Dermis blood vessel endothelial cell (primary cell): ENCODE results near the gene RPS19BP1. TPM values are rescaled to one million over a fixed set of nuclear protein-coding genes. Genes with fewer than 3 reads are reported as not detected.
"Not testable (repeated sequence)": the region's sequence is repeated elsewhere in the genome, so short reads cannot be mapped to it uniquely, and the experiment has no call there.

Source experiments
- DNase-seq: peaks from one replicate; pipeline ENCODE4 v3.0.0; 2010
- total RNA-seq: library from RNA; depleted of rRNA; stranded (reverse); fragments of >200 nt; gene quantifications from 2 replicates; pipeline ENCODE4 v1.2.3, GENCODE V29; 2014

Gene RPS19BP1
- total RNA-seq, 1 donor from 2014 or later, result 74.2 TPM

DNA sequence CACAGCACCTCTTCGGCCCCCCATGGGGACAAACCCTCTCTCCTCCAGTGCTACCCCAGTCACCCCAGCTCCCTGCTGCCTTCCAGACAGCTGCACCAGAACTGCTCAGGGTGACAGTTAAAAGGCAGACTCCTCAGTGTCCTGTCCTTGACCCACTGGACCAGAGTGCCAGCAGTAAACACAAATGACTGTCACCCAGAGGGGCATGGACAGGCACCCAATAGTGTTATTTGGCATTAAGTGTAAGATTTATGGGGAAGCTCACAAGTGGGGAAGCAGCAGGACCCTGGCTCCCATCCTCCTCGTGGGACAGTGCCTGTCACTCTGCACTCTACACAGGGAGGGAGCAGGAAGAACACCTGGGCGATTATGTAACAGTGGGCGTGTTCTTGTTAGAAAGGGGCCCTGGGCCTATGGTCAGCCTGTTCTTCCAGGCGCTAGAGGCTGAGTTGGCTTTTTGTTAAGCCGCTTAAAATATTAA is 5.0 kb downstream of the RPS19BP1 start:
- DNase-seq, result no peak

DNA sequence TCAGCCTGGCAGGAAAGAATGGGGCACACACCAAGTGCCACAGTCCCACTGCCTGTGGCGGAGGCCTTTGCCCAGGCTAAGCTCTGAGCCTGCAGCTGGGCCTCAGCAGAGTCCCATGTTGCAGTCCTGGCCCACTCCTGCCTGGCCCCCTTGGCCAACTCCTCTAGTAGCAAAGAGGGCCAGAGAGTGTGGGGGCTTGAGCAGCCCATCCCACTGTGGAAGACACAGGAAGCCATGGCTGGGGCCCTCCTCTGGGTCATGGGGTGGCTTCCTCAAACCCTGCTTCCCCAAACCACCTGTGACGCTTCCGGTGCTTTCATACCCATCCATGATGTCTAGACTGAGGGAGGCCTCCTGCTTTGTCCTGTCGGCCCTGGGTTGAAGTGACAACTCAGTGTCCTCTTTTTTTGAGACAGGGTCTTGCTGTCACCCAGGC is 5.8 kb downstream of the RPS19BP1 start:
- no peak for DNase-seq

DNA sequence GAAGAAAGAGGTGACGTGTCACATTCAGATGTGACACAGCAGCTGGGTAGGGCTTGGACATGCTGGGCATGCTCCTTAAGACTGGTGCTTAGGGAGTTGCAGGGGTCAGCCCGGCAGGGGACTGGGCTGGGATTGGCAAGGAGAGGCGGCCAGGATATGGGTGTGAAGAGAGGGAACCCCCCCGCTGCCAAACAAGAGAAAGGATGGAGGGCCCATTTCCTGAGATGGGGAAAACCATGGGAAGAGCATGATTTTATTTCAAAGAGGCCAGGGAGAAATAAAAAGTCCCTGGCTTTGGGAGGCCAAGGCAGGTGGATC is 6.9 kb downstream of the RPS19BP1 start:
- no peak for DNase-seq

DNA sequence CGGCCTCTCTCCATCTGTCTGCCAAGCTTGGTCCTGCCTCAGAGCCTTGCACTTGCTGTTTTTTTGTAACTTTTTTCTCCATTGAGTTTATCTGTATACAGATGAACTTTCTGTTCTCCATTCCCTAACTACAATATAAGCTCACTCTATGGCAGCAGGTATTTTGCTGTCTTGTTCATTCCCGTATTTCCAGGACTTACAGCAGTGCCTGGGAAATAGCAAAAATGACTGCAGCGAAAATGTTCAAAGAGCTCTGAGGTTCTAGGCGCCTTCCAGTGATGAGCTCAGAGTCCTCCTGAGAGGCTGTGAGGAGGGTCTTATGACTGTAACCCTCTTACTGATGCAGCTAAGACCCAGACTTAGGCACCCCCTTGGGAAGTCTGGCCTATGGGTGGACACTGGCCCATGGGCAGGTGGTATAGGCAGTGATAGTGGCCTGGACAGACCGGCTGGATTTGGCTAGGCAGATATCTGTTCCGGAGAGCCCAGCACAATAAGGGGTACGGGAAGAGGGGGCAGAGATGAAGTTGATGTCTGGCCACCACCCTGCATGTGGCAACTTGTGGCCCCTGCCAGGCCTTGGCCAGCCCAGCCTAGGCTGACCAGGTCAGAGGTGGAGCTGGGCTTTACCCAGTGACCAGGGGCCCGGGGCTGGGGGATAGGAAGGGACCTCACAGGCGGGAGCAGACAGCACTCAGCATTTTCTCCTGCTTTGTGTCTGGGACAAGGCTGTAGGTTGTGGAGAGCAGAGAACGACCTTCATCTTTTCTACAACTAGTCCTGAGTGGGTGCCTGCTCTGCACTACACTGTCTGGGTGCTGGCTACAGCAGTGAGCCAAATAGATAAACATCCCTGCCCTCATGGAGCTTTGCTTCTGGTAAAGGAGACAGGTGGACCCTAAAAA is 7.5 kb downstream of the RPS19BP1 start:
- DNase-seq, result no peak

DNA sequence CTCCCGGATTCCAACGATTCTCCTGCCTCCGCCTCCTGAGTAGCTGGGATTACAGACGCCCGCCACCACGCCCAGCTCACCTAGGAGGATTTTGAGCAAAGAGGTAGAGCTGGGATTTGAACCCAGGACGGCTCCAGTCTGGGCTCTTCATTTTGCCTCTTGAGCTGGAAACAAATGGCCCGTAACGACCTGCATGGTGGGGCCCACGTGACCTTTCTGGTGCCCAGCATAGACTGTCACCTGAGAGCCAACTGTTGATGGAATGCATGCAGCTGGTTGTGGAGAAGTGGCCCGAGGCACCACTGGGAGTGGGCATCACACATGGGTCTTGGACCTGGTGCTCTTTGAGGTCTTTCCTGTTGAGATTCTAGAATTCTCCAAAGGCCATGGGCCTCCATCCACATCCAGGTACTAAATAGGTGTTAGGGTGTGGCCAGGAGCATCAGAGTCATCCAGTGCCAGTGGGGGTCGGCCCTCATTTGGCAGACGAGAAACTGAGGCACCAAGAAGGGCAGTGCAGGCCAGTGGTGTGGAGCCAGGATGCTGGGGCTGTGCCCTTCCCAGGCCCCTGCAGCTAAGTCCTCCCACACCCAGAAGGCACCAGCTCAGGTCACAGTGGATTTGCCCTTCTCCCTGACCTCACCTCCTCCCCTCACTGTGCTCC is 8.3 kb downstream of the RPS19BP1 start:
- no peak for DNase-seq

DNA sequence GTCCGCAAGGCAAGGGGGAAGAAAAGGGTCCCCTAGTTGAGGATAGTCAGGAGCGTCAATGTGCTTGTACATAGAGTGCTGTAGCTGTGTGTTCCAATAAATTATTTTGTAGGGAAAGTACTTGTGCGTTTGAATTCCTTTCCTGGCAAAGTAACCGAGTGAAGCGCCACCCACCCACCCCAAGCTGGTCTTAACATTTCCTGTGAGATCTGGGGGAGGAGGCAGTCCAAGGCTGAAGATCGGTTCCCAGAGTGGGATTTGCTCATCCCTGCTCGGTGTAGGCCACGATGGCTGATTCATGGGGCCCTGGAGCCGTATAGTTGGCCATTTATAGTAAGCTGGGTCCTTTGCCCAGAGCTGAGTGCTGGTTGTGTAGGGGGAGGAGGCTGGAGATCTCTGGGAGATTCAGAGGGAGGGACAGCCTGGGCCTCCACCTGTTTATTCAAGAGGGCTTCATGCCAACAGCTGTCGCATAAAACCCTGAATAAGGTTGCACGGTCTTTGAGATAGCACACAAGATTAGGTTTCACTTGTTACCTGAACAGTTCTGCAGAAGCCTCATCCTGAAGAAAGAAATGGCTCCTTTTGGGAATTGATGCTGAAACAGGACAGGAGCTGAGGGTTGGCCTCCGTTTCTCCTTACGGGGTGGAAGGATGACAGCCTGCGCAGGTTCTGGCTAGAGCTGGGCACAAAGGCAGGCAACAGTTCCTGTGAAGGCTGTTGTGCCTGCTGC is 9.8 kb downstream of the RPS19BP1 start:
- peak; percentile 47 for DNase-seq

DNA sequence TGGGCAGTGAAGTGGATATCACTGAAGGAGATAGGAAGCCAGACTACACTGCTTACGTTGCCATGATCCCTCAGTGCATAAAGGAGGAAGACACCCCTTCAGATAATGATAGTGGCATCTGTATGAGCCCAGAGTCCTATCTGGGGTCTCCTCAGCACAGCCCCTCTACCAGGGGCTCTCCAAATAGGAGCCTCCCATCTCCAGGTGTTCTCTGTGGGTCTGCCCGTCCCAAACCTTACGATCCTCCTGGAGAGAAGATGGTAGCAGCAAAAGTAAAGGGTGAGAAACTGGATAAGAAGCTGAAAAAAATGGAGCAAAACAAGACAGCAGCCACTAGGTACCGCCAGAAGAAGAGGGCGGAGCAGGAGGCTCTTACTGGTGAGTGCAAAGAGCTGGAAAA is 10.5 kb downstream of the RPS19BP1 start:
- not testable (repeated sequence) for DNase-seq

DNA sequence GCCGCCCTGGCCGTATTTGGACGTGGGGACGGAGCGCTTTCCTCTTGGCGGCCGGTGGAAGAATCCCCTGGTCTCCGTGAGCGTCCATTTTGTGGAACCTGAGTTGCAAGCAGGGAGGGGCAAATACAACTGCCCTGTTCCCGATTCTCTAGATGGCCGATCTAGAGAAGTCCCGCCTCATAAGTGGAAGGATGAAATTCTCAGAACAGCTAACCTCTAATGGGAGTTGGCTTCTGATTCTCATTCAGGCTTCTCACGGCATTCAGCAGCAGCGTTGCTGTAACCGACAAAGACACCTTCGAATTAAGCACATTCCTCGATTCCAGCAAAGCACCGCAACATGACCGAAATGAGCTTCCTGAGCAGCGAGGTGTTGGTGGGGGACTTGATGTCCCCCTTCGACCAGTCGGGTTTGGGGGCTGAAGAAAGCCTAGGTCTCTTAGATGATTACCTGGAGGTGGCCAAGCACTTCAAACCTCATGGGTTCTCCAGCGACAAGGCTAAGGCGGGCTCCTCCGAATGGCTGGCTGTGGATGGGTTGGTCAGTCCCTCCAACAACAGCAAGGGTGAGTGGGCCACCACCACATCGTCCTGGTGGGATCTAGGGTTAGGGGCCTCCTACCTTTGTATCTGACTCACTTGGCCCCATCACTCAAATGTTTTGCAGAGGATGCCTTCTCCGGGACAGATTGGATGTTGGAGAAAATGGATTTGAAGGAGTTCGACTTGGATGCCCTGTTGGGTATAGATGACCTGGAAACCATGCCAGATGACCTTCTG is 11.3 kb downstream of the RPS19BP1 start:
- peak; percentile 87 for DNase-seq

DNA sequence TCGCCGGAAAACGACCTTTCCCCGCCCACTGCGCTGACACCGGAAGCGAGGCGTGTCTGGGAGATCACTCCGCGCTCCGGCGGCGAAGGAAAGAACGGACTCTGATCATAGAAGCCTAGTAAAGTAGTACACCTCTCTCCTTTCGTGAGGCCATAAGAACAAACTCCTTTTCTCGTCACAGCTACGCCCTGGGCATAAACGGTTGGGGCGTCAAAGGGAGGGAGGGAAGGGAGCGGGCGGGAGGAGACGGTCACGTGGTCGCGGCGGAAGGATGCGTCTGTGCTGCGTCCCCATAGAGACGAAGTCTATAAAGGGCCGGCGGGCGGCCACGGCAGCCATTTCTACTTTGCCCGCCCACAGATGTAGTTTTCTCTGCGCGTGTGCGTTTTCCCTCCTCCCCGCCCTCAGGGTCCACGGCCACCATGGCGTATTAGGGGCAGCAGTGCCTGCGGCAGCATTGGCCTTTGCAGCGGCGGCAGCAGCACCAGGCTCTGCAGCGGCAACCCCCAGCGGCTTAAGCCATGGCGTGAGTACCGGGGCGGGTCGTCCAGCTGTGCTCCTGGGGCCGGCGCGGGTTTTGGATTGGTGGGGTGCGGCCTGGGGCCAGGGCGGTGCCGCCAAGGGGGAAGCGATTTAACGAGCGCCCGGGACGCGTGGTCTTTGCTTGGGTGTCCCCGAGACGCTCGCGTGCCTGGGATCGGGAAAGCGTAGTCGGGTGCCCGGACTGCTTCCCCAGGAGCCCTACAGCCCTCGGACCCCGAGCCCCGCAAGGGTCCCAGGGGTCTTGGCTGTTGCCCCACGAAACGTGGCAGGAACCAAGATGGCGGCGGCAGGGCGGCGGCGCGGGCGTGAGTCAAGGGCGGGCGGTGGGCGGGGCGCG is 12.1 kb downstream of the RPS19BP1 start, which contains the start of gene ATF4:
TSS of gene ATF4 (plus strand) at position 337 of the 880 bp plus-strand sequence. CDS start 884 bp downstream, outside the sequence.
- peak; percentile 93 for DNase-seq

DNA sequence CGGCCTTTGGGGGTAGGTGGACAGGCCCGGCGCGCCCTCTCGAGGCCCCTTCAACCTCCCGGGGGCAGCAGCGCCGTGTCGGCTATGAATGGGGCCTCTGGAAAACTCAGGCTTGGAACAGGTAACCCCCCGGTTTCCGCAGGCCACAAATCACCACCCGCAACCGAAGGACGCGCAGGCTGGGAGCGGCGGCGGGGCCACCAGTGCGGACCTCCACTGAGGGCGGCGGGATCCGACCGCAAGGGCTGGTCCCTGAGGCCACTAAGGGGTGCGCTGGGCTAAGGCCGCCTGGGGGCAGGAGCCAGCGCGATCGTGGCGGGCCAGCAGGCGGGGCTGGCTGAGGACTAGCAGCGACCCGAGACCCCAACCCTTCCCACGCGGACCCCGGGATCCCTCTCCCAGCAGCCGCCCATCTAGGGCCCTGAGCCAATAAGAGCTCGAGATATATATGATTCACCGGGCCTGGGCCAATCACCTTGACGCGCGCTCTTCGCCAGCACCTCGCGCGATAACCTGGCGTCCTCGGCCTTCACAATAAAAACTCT is 12.8 kb downstream of the RPS19BP1 start:
- peak; percentile 100 for DNase-seq

DNA sequence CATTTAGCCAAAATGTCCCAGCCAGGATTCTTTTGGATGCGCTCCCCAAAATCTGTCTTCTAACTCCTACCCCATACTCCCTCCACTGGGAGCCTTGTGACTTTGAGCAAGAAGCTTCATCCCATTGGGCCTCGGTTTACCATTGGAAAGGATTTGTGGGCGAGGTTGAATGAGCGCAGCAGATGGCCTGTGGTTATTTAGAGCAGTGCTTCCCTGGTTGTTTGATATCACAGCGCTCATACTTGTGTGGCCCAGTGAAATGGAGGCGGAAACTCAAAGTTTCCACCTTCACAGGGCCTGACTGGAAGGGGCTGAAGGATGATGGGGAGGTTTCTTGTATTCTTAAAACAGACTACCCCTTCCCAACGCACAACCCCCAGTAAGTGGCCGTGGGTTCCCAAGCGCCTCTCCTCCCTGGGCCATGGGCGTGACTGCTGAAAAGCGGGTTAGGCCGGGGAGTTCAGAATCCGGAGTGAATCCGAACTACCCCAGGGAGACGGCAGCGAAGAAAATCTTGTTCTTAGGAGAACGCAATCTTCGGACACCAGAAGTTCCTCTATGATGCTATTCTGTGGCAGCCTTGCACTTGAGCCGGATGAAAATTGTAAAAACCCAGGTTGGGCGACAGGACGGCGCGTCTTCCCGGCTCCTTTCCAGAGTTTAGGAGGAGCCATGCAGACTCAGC is 13.4 kb downstream of the RPS19BP1 start:
- DNase-seq, result no peak

DNA sequence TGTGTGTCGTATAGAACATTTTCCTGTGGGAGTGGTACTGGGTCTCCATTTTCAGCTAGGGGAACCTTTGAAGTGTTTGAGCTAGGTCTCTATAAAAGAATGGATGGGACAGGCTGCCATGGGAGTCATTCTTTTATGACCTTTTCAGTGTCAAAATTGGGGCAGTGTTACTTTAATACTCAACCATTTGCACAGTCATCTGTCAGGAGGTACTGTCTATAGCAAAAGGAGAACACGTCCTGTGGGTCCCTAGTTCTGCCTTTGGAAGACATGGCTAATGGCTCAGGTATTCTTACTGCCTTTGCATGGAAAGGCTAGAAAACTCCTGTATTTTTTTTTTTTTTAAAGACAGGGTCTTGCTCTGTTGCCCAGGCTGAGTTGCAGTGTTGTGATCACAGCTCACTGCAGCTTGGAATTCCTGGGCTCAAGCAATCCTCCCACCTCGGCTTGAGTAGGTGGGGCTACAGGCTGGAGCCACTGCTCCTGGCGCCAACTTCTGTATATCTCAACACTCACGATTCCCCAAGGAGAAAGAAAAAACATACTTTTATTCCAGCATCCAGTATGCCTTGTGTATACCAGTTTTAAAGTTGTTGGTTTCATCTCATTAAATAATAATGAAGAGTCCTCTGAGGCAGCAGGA is 14.3 kb downstream of the RPS19BP1 start:
- no peak for DNase-seq

DNA sequence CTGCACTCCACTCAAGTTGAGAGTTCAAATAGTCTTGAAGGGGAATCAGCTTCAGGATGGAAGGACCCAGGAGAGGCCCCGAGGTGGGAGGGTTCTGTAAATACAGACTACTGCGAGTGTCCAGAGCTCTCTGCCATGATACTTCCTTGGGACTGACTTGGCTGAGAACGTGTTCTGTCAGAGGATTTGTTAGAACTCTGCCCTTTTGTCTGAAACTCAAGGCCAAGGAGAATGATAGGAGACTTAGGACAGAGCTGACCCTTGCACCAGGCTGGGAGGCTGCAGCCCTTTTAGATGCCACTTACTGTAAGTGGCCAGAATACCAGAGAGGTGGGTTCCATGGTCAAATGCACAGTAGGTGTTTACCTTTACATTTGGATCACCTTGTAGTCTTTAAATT is 15.1 kb downstream of the RPS19BP1 start:
- DNase-seq, result no peak

DNA sequence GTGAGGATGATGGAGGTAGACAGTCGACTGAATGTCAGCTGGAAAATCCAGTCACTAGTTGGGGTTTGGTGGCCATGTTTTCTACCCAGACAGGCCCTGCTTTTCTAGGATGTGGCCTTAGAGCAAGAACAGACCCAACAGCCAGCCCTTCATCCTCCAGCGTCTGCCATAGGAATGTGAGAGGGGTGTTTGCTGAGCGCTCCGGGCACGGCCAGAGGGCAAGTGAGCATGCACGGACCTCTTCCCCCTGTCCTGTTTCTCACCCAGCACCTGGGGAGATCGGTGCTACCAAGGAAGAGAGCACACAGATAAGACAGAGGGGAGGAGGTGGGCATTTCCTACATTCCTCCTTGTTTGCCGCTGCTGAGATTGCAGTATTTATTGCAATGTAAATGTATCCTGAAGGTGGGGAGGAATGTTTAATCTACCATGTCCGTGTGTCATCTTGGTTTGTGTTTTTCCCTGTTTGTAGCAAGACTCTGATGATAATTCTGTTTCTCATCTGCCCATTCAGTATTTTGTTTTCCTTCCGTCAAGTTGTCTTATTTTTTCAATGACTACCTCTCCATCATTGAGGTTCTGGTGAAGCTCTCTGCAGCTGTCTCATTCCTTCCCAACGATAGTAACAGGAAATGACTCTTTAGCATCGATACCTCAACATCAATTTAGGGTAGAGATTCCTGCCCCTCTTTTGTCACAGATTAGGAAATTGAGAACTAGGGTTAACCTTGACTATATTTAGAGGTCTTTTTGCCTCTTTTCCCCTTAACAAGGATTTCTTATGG is 17.1 kb downstream of the RPS19BP1 start:
- no peak for DNase-seq

DNA sequence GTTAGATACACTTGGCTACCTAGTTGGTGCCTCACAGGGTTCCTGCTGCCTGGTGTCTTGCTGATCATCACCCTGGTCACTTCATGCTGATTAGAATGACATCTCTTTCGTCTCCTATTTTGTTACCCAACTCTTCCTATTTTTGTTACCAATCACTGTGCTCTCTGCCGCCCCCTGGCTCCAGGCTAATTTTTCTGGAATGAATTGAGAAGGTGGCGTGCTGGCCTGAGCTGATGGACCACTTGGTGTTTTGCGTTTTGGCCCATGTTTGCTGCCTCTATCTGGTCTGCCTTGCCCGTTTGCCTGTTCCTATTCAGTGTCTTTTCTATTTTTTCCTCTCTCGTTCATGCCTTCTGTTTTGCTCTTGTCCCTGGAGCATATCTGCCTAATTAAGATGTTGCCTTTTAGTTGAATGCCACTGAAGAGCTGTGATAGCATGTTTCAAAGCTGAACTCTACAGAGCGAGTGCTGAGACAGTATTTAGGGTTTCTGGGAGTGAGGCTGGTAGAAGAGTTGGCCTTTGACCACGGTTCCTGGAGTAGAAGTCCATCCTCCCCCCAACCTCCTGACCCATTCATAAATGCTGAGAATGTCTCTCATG is 18.1 kb downstream of the RPS19BP1 start:
- peak; percentile 66 for DNase-seq

DNA sequence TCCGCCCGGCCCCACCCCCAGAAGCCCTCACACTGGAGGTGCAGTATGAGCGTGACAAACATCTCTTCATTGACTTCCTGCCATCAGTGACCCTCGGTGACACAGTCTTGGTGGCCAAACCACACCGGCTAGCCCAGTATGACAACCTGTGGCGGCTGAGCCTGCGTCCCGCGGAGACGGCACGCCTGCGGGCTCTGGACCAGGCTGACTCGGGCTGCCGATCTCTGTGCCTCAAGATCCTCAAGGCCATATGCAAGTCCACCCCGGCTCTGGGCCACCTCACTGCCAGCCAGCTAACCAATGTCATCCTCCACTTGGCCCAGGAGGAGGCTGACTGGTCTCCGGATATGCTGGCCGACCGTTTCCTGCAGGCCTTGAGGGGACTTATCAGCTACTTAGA is 18.8 kb downstream of the RPS19BP1 start:
- no peak for DNase-seq

DNA sequence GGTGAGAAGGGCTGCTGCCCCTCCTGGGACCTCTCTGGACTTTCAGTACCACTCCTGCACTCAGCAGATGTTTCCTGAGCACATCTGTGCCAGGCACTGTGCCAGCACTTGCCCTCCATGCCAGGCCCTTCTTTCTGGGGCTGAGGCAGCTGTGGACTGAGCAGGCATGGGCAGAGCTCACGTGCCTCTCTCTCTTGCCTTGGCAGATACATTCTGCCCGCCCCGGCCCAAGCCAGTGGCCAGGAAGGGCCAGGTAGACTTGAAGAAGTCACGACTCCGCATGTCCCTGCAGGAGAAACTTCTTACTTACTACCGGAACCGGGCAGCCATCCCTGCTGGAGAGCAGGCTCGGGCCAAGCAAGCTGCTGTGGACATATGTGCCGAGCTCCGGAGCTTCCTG is 20.5 kb downstream of the RPS19BP1 start:
- DNase-seq, result no peak

DNA sequence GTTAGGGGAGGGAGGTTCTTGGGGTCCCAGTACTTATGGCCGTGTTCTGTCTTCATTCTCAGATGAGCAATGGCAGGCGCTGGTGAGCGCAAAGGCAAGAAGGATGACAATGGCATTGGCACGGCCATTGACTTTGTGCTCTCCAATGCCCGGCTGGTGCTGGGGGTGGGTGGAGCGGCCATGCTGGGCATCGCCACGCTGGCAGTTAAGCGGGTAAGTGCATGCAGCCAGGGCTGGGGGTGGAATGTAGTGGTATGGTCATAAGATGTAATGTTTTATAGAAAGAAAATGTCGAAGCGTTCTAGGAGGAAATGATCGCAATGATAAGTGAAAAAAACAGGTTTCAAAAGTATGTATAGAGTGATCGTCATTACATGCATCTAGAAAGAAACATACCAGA is 21.3 kb downstream of the RPS19BP1 start:
- no peak for DNase-seq
